ENCODE results near the gene CHFR. TPM values are rescaled to one million over a fixed set of nuclear protein-coding genes. Genes with fewer than 3 reads are reported as not detected.

The CHFR gene
- total RNA-seq, 1 donor from 2014 or later: 90.7 TPM

- DNase-seq: no peak
- Mint-ChIP-seq H3K36me3 (ENCODE audit: unreplicated experiment) (no peaks in the 10 kb centered on the region), H3K4me1 (ENCODE audit: low read depth, unreplicated experiment) (peaks cover 9% of the 10 kb centered on the region), H3K27ac (ENCODE audit: unreplicated experiment) (no peak overlapping the region), H3K9me3 (ENCODE audit: unreplicated experiment) (peaks cover 16% of the 10 kb centered on the region), H3K4me3 (ENCODE audit: unreplicated experiment) (no peak overlapping the region), H3K27me3 (ENCODE audit: unreplicated experiment) (peaks cover 8% of the 10 kb centered on the region)
- no peak for TF ChIP-seq CTCF (IDR thresholded peaks at IDR 0.05; ENCODE audit: partially characterized antibody, unreplicated experiment)
Observed at GRCh38 chr12:132833341-132833740, 54.1 kb downstream of the CHFR start.

GRCh38 chr12:132831771-132832170 lies 55.6 kb downstream of the CHFR start:
- no peaks in the 10 kb centered on the region for H3K36me3 Mint-ChIP-seq (ENCODE audit: unreplicated experiment)

GRCh38 chr12:132828706-132829534 lies 58.5 kb downstream of the CHFR start, which contains the start of gene GOLGA3:
TSS of gene GOLGA3 (minus strand) at chr12:132828869. CDS start at chr12:132822128, 6,741 bp downstream.
- Mint-ChIP-seq H3K27ac (ENCODE audit: unreplicated experiment) (peak within 1 kb of the TSS; percentile 97), H3K36me3 (ENCODE audit: unreplicated experiment) (no peaks in the 10 kb centered on the region), H3K4me3 (ENCODE audit: unreplicated experiment) (peak within 1 kb of the TSS; percentile 97), H3K27me3 (ENCODE audit: unreplicated experiment) (peaks cover 11% of the 10 kb centered on the region), H3K4me1 (ENCODE audit: low read depth, unreplicated experiment) (peaks cover 8% of the 10 kb centered on the region), H3K9me3 (ENCODE audit: unreplicated experiment) (peaks cover 17% of the 10 kb centered on the region)
- no peak for TF ChIP-seq CTCF (IDR thresholded peaks at IDR 0.05; ENCODE audit: partially characterized antibody, unreplicated experiment)
- peak; percentile 94 for DNase-seq

More at GRCh38 chr12:132831771-132832170, 55.6 kb downstream of the CHFR start:
- Mint-ChIP-seq H3K4me3 (ENCODE audit: unreplicated experiment) (no peak overlapping the region), H3K27ac (ENCODE audit: unreplicated experiment) (no peak overlapping the region), H3K9me3 (ENCODE audit: unreplicated experiment) (peaks cover 20% of the 10 kb centered on the region), H3K27me3 (ENCODE audit: unreplicated experiment) (peaks cover 11% of the 10 kb centered on the region), H3K4me1 (ENCODE audit: low read depth, unreplicated experiment) (peaks cover 10% of the 10 kb centered on the region)
- TF ChIP-seq CTCF (IDR thresholded peaks at IDR 0.05; ENCODE audit: partially characterized antibody, unreplicated experiment): no peak
- DNase-seq: no peak

- Mint-ChIP-seq H3K36me3 (ENCODE audit: unreplicated experiment) (no peaks in the 10 kb centered on the region), H3K9me3 (ENCODE audit: unreplicated experiment) (peaks cover 16% of the 10 kb centered on the region), H3K27ac (ENCODE audit: unreplicated experiment) (peak overlapping the region; percentile 76), H3K27me3 (ENCODE audit: unreplicated experiment) (peaks cover 11% of the 10 kb centered on the region), H3K4me1 (ENCODE audit: low read depth, unreplicated experiment) (peaks cover 8% of the 10 kb centered on the region), H3K4me3 (ENCODE audit: unreplicated experiment) (peak overlapping the region; percentile 92)
- TF ChIP-seq CTCF (IDR thresholded peaks at IDR 0.05; ENCODE audit: partially characterized antibody, unreplicated experiment): no peak
- peak; percentile 36 for DNase-seq
Observed at GRCh38 chr12:132827763-132828703, 59.4 kb downstream of the CHFR start.
